Lower lobe of right lung (tissue), 2 donors: ENCODE data around the gene SIPA1L2. TPM values are rescaled to one million over a fixed set of nuclear protein-coding genes. Genes with fewer than 3 reads are reported as not detected.

Source experiments
- ATAC-seq, 2 donors: fragments of 200-7000 bp; cut with Tn5 transposase; one replicate each; pipeline ENCODE4 v1.9.1; 2020 to 2022; ENCODE audit warnings: mild to moderate bottlenecking in 2 of 2, moderate library complexity in 2 of 2
- DNase-seq: peaks from one replicate; pipeline ENCODE4 v3.0.0-alpha.2; 2020
- H3K27ac ChIP-seq: fragments of 200-600 bp; one replicate; pipeline ENCODE4 v1.8.0; 2022
- H3K27me3 ChIP-seq: fragments of 200-600 bp; one replicate; pipeline ENCODE4 v1.8.0; 2022; ENCODE audit warnings: low read depth
- H3K36me3 ChIP-seq: fragments of 200-600 bp; one replicate; pipeline ENCODE4 v1.8.0; 2022; ENCODE audit warnings: mild to moderate bottlenecking
- H3K4me1 ChIP-seq: fragments of 200-600 bp; one replicate; pipeline ENCODE4 v1.8.0; 2022
- H3K4me3 ChIP-seq: fragments of 200-600 bp; one replicate; pipeline ENCODE4 v1.8.0; 2022; ENCODE audit warnings: mild to moderate bottlenecking
- H3K9me3 ChIP-seq: fragments of 200-600 bp; one replicate; pipeline ENCODE4 v1.8.0; 2022
- intact Hi-C: fragments of 100-400 bp; cut with DNase I; formaldehyde crosslinking; loops from one replicate; pipeline ENCODE4 v1.11.0; 2022
- total RNA-seq: library from RNA; stranded (reverse); fragmentation: NEBNext Ultra II Directional; extraction: Animal tissue kit (Norgen Biotek cat#: 25700); gene quantifications from one replicate; pipeline ENCODE4 v1.2.1, GENCODE V29; 2021
- TF ChIP-seq, protein P1 (sequence below): fragments of 200-600 bp; IDR thresholded peaks from one replicate; pipeline ENCODE4 v1.8.0; 2022; ENCODE audit warnings: antibody characterized with exemption, mild to moderate bottlenecking
- donor health status: DM: no; HTN: yes; CAD: no; lungs with severe emphysema.

SIPA1L2 gene
- total RNA-seq, 1 donor from 2014 or later: 45.5 TPM

DNA sequence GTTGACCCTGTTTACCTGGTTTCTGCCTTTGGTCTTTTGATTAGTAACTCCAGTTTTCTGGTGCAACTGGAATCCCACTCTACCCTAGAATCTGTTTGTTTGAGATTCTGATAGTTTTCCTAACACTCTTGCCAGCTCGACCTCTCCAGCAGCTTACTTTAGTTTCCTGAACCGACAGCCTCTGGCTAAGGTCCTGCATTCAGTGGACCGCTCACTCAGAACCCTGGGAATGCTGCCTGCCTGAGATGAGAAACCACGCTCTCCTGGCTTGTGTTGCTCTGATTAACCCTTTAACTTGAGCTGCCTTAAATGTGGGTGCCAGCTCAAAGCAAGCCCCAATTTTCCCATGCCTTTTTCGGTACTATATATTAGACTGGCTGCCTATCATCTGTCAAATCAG lies 45.3 kb upstream of the SIPA1L2 start:
- H3K9me3 ChIP-seq: no peaks in the 10 kb centered on the region
- H3K27me3 ChIP-seq: no peaks in the 10 kb centered on the region
- no peak for DNase-seq
- H3K4me1 ChIP-seq: no peaks in the 10 kb centered on the region
- no peak overlapping the region for H3K27ac ChIP-seq
- H3K4me3 ChIP-seq: no peak overlapping the region
- no peaks in the 10 kb centered on the region for H3K36me3 ChIP-seq
- intact Hi-C loops: no loop called here
- TF ChIP-seq, protein P1, sequence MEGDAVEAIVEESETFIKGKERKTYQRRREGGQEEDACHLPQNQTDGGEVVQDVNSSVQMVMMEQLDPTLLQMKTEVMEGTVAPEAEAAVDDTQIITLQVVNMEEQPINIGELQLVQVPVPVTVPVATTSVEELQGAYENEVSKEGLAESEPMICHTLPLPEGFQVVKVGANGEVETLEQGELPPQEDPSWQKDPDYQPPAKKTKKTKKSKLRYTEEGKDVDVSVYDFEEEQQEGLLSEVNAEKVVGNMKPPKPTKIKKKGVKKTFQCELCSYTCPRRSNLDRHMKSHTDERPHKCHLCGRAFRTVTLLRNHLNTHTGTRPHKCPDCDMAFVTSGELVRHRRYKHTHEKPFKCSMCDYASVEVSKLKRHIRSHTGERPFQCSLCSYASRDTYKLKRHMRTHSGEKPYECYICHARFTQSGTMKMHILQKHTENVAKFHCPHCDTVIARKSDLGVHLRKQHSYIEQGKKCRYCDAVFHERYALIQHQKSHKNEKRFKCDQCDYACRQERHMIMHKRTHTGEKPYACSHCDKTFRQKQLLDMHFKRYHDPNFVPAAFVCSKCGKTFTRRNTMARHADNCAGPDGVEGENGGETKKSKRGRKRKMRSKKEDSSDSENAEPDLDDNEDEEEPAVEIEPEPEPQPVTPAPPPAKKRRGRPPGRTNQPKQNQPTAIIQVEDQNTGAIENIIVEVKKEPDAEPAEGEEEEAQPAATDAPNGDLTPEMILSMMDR: no peak
- ATAC-seq: no peak

DNA sequence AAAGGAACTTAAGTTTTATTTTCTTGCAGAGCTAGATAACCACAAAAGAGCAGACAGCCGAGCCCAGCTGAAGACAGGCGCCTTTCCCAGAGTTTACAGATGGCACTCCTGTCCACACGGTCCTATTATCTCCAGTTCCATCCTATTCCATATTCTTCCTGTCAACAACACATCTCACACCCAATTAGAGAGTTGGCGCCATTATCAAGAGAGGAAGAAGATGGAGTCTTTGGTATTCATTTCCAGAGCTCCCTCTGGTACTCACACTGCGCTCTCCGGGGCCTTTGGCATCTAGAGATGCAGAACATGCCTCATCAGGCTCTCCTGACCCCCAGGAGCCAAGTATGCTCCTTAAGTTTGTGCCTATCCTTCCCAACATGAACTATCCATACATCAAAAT lies 43.3 kb upstream of the SIPA1L2 start:
- Histone ChIP-seq H3K36me3 (no peaks in the 10 kb centered on the region), H3K9me3 (no peaks in the 10 kb centered on the region), H3K27ac (no peak overlapping the region), H3K27me3 (no peaks in the 10 kb centered on the region), H3K4me3 (no peak overlapping the region), H3K4me1 (no peaks in the 10 kb centered on the region)
- intact Hi-C loops: no loop called here
- no peak for DNase-seq
- TF ChIP-seq, protein P1: no peak
- no peak for ATAC-seq

DNA sequence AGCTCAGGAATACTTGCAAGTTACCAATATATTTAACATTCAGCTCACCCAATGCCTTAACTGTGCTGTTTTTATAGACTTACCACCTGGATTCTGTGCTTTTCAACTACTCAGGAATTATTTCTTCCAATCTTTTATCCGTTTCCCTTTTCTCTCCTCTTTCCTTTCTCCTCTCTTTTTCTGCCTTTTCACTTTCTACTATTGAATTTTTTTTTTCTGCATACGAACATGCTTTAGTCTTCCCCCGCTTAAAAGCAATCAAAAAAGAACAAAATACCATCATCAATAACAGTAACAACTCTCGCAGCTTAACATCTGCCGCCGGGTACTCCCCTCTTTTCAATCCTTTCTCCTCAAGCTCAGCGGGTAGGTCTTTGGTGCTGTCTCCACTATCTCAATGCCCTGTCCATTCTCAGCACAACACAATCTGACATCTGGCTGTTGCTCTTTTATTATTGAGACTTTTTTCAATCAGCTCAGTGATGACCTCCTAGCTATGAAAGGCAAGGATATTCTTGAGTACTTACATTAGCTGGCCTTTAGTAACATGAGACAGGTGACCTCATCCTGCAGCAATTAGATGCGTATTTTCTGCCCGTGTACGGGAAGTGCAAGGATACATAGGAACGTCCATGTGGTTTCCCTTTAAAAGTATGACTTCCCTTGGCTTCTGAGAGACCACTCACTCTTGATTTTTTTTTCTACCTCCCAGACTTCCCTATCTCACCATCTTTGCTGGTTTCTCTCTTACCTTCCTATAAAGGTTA lies 40.2 kb upstream of the SIPA1L2 start:
- no peak overlapping the region for H3K27ac ChIP-seq
- TF ChIP-seq, protein P1: no peak
- peaks cover 6% of the 10 kb centered on the region for H3K4me1 ChIP-seq
- no peaks in the 10 kb centered on the region for H3K36me3 ChIP-seq
- DNase-seq (no peak), ATAC-seq (no peak)
- H3K27me3 ChIP-seq: no peaks in the 10 kb centered on the region
- H3K9me3 ChIP-seq: no peaks in the 10 kb centered on the region
- intact Hi-C loops: no loop called here
- H3K4me3 ChIP-seq: no peak overlapping the region

DNA sequence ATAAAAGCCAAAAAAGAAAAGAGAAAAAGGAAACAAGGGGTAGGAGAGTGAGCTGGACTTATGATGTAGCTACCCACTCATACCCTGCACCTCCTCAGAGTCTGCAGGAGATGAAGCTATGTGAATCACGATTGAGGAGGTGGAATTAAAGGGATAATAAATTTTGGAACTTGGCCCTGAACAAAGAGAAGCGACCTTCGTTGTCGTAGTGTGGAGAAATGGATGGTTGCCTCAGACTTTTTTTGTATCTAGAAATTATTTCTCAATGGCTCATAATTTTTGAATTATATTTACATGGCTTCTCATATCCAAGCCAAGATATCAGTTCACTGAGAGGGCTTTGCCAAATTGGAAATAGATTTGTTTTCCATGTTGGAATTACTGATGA lies 37.8 kb upstream of the SIPA1L2 start:
- Histone ChIP-seq H3K4me3 (no peak overlapping the region), H3K36me3 (no peaks in the 10 kb centered on the region), H3K27ac (no peak overlapping the region), H3K9me3 (no peaks in the 10 kb centered on the region), H3K4me1 (peaks cover 6% of the 10 kb centered on the region), H3K27me3 (no peaks in the 10 kb centered on the region)
- ATAC-seq: no peak
- TF ChIP-seq, protein P1: no peak
- intact Hi-C loops: no loop called here
- no peak for DNase-seq

DNA sequence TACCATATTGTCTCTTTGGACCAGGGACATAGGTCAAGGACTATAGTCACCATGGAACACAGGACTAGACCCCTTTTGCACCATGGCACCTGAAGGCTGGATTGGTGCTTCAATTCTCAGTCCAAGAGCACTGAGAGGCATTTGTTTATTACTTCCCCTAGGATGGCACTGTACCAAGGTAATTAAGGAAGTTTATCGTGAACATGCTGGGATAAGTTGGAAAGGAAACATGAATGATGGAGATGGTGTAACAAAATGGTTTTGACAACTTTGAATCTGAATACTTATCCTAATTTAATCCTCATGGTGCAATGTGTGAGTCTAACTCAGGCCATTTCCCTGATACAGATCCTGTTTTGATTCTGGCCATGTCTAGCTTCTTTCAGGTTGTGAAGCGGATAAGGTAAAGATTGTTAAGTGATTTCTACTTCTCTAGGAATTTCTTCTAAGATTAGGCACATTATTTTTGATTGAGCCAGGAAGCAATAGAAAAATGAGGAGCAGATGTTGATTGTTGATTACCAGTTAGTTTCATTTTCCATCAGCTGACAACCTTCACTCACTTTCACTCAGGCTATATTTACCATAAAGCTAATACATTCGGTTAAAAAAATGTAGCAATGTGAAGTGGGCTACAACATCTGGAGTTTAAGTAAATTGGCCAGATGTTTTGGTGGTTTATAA lies 37.3 kb upstream of the SIPA1L2 start:
- no peak for DNase-seq
- H3K9me3 ChIP-seq: no peaks in the 10 kb centered on the region
- intact Hi-C loops: no loop called here
- no peaks in the 10 kb centered on the region for H3K36me3 ChIP-seq
- H3K4me3 ChIP-seq: no peak overlapping the region
- no peak overlapping the region for H3K27ac ChIP-seq
- no peak for ATAC-seq
- TF ChIP-seq, protein P1: no peak
- H3K27me3 ChIP-seq: no peaks in the 10 kb centered on the region
- H3K4me1 ChIP-seq: peaks cover 6% of the 10 kb centered on the region
